HG02885 (cell line): ENCODE measurements around the gene NDUFA1.
"Not testable (repeated sequence)": the region's sequence is repeated elsewhere in the genome, so short reads cannot be mapped to it uniquely, and the experiment has no call there.

Experiments used
- ATAC-seq: cut with Tn5 transposase; IDR thresholded peaks from one replicate; pipeline ENCODE4 v1.9.1; 2021; ENCODE audit warnings: mild to moderate bottlenecking; ENCODE audit not compliant: unreplicated experiment, poor library complexity

NDUFA1 gene

DNA sequence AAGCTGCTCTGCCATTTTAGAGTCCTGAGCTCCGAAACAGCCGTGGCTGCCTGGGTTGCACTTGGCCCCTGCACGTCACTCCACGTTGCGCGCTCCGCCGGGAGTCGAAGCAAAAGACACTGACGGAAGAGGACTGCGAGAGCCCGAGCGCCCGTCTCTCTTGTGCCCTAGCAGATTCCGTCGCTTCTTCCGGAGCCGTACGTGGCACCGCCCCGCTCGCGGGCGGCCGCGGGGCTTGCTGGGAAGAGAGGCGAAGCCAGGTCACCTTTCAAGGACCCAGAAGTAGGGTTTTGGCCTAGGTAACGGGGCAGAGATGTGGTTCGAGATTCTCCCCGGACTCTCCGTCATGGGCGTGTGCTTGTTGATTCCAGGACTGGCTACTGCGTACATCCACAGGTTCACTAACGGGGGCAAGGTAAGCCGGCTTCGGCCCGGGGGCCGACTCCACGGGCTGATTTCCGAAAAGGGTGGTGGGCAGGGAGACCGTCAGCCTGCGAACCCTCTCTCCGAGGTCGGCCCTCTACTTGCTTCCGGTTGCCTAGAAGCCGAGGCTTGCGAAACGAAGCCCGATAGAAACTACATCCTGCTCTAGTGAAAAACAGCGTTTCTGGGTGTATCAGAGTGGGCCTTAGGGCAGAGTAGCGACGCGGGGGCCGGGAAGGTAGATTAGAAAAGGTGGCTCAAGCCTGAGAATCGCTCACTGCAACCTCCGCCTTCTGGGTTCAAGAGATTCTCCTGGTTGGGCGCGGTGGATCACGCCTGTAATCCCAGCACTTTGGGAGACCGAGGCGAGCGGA lies at the start of gene NDUFA1, which contains the start of gene RNF113A:
NDUFA1 (plus strand) TSS at position 234 of the 797 bp plus-strand sequence; CDS start at position 314, 80 bp downstream.
RNF113A (minus strand) TSS at position 135 of the 797 bp plus-strand sequence; CDS start at position 15, 120 bp downstream.
- ATAC-seq = peak; percentile 92

DNA sequence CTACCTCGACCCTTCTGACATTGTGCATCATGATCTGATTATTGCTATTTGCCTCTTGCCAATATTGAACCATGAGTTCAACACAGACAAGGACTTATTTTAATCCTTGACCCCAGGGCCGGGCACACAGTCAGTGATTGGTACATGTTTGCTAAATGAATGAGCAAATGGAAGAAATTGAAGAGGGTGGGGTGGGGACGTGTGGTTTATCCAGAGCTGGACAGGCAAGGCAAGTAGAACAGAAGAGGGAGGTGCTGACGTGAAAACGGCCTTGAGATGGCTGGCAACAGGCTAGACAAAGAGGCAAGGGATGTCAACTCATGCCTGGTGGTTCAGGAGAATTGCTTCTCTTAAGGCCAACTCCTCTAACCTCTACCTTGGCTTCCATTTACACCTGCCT lies 47.4 kb upstream of the NDUFA1 start:
- not testable (repeated sequence) for ATAC-seq

DNA sequence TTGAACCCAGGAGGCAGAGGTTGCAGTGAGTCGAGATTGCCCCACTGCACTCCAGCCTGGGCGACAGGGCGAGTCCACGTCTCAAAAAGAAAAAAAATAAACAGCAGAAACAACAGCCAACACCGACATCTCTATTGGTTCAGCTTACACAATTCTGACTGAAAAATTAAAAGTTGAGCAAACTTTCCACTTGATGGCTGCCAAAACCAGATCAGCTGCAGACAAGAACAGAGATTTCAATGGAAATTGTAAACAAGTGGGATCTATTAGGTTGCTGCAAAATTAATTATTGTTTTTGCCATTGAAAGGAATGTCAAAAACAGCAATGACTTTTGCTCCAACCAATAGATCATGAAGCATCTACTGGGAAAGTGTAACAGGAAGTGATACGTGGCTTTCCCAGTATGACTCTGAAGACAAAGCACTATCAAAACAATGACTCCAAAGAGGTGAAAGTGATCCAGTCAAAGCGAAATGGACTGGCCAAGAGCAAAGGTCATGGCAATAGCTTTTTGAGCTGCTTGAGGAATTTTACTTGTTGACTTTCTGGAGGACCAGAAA lies 45.2 kb upstream of the NDUFA1 start:
- ATAC-seq = peak; percentile 39

DNA sequence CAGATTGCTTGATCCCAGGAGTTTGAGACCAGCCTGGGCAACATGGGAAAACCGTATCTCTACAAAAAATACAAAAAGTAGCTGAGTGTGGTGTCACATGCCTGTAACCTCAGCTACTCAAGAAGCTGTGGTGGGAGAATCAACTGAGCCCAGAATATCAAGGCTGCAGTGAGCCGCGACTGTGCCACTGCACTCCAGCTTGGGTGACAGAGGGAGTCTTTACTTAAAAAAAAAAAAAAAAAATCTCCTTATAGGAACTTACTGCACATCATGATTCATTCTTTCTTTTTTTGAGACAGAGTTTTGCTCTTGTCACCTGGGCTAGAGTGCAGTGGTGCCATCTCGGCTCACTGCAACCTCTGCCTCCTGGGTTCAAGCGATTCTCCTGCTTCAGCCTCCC lies 43.2 kb upstream of the NDUFA1 start:
- ATAC-seq = no peak

DNA sequence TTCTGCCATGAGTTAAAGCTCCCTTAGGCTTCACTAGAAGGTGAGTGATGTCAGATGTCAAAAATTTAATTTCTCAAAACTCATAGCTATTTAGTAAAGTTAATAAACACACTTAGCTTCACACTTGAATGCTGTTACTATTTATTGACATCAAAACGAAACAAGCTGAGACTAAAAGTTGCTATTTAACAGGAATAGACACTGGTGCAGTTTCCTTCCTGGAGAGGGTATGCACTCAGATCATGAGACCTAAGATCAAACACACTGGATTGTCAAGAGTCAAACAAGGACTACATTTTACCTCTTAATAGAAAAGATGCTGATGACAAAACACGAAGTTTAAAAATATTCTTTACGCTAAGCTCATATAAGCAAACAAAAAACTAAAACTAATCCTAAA lies 37.7 kb upstream of the NDUFA1 start:
- no peak for ATAC-seq

DNA sequence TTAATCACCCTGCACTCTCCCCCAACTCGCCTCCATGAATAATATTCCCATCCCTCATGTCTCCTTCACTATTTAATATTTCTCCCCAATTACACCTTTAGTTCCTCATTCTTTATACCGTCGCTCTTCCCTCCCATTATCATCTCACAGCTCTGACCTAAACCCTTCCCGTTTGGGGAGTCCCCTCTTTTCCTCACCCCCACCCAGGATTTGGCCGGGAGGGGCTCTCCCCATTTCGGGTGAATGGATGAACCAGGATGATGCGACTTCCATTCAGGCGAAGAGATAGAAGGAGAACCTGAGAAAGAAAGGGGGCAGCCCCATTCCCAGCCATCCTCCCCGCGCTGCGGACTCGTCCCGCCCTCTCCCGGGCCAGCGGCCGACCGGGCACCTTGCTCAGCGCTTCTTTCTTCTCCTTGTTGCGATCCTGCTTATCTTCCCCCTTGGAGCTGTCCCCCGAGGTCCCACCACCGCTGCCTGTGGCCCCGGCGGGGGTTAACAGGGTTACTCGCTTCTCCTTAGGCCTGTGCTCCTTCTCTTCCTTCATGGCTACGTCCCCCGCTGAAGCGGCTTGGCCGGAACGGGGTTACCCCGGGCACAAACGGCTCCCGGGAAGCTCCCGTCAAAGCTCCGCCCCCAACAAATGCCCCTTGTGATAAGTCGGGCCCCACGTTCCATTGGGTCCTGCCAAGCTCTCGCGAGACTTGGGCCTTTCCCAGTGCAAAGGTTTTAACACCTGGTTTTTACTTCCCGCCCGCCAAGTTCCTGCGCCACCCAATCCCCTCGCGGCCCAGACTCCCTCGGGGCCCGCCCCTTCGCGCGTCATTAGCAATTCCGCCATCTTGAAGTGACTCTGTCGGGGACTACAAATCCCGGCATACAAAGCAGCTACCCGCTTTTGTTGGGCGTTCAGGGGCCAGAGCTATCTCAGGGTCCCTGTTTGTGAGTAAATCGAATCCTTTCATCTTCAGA lies 19.0 kb upstream of the NDUFA1 start, which contains the start of gene UPF3B:
UPF3B (minus strand) TSS at position 582 of the 972 bp plus-strand sequence; CDS start at position 547, 35 bp downstream.
- peak; percentile 97 for ATAC-seq

DNA sequence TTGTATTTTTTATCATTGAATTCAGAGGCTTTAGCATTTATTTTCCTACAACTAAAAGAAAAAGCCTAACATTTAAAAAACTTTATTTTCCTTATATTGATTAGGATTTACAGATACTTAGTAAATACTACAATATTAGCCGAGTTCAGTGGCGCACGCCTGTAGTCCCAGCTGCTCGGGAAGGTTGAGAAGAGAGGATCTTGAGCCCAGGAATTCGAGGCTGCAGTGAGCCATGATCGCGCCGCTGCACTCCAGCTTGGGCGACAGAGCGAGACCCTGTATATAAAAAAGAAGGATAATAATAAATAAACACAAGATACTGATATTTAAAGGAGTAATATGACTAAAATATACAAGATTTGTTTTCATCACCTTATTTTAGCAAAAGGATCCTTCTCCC lies 18.2 kb upstream of the NDUFA1 start:
- ATAC-seq = no peak

DNA sequence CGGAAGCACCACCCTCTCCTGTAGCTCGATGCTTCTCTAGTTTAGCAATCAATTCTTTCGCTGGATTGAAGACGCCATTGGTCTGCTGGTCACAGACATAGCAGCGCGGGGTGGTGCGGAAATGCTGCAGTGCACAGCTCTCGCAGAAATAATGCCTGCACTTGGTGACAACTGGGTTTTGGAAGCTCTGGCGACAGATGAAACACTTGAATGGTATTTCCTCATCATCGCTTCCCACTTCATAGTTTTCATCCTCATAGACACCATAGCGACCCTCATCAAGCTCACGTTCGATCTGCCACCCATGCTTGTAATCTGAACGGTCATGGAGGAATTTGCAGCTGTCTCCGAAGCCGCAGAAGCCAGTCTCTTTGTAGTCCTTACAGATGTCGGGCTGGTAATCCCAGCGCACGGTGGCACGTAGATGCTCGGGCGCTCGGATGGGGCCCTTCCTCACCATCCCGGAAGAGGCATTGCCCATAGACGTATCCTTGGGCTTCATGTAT lies 953 bp upstream of the NDUFA1 start:
- ATAC-seq = no peak

DNA sequence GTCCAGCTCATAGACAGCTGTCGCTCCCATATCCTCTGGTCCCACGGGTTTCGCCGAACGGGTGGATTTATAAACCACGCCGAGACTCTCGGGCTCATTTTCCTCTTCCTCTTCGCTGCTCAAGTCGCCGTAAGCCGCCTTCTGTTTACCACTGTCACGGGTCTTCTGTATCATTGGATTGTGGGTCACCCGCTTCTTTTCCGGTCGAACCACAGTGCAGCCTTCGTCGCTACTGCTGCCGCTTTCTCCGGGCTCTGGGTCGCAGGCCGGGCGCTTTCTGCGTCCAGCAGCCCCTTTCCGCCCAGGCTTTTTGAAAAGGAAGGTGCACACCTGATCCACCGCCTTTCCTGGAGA lies 410 bp upstream of the NDUFA1 start:
- peak; percentile 37 for ATAC-seq

DNA sequence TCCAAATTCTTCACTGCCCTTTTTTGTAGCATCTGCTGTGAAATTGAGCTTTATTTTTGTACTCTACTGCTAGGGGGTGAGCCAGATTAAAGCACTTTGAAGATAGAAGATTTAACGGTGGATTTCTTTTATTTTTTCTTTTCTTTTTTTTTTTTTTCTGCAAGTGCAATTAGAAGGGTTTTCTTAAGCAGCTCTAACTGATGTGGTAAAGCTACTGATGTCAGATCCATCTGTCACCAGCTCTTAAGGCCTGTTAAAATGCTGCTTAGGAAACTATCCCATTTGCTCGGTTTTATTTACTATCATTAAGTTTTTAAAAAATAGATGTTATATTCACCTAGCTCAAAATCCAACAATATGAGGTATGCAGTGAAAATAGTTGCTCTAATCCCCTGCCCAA lies 7.1 kb downstream of the NDUFA1 start:
- ATAC-seq = no peak

DNA sequence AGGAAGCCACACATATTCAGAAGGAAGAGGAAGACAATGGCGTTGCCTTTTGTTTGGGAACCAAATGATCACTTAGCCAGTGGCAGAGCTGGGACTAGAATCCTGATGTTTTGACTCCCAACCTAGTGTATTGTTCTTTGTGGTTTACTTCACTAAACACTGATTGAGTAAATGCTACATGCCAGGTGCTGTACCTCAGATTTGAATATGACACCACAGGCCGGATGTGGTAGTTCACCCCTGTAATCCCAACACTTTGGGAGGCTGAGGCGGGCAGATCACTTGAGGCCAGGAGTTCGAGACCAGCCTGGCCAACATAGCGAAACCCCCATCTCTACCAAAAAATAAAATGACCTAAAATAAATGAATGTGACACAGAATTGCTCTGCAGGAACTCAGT lies 8.4 kb downstream of the NDUFA1 start:
- no peak for ATAC-seq

DNA sequence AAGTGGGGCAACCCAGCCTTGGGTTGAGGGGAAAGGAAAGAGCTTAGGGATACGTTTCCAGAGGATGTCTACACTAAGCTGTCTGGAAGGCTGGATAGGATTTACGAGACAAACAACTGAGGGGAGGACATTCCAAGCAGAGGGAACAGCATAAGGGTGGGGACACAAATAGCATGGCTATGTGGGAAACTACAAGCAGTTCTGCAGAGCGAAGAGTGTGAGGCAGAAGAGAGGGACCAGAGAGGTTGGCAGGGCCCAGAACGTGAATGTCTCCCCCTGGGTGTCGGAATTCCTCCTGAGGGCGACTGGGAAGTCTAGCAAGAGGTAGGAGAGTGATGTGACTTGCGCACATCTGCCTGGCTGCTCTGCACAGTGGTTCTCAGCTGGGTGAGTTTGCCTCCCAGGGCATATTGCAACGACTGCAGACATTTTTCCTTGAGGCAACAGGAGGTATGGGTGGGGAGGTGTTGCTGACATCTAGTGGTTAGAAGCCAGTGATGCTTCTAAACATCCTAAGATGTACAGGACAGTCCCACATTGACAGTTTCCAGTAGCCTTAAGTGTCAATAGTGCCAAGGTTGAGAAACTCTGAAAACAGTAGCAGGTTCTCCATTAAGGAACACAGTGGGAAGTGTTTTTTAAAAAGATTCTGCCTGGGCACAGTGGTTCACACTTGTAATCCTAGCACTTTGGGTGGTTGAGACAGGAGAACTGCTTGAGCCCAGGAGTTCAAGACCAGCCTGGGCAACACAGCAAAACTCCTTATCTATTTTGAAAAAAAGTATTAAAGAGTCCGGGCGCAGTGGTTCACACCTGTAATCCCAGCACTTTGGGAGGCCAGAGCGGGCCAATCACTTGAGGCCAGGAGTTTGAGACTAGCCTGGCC lies 9.2 kb downstream of the NDUFA1 start:
- peak; percentile 97 for ATAC-seq

DNA sequence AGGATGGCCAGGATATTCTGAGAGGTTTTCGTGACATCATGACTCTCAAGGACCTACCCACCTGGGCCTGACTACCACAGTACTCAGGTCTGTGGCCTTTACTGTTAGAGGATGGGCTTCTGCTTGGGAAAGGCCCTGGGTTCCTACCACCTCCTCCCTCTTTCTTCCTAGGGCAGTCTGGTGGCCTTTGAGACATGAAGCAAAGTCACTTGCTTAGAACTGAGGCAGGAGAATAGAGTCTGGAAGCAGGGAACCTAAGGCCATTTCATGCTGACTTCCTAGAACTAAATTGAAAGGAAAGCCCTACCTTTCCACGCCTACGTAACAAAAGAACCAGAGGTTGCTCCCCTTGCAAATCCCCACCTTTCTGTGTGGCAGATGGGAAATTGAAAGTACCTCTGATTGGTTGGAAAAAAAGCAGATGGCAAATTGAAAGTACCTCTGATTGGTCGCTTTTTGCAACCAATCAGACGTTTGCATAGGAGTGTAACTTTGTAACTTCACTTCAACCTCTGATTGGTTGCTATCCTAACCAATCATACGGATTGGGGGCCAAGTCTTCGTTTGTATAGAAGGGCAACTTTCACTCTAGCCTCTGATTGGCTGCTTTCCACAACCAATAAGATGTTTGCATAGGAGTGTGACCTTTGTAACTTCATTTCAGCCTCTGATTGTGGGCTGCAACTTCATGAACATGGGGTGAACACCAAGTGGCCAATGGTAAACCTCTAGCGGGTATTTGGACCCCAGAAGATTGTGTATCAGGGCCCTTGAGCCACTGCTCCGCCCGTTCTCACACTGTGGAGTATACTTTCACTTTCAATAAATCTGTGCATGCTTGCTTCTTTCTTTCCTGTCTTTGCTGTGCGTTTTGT lies 14.2 kb downstream of the NDUFA1 start:
- no peak for ATAC-seq

DNA sequence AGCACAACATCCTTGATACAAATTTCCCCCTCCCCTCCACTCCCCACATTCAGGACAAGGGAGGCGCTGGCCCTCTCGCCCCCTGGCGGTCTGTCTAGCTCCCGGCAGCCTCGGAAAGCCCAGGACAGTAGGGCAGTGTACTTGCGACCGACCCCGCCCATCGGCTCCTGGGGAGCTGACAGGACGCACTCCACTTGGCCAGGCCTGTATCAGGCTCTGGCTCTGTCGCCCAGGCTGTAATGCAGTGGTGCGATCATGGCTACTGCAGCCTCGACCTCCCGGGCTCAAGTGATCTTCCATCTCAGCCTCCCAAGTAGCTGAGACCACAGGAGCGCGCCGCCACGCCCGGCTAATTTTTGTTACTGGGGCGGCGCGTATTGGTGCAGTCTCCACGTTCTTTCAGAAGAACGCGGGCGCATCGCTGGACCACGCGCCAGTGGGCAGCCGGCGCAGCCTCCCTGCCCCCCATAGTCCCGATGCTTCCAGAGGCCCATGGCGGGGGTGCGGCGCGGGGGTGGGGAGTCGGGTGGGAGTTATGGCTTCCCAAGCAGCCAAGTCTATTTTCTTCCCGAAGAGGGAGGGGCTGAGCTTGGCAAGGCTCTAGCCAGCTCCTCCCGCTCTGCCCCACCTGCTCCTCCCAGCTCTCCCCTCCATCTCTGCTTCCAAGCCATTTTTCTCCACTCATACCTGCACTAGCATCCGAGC lies 16.2 kb downstream of the NDUFA1 start:
- ATAC-seq = peak; percentile 86

DNA sequence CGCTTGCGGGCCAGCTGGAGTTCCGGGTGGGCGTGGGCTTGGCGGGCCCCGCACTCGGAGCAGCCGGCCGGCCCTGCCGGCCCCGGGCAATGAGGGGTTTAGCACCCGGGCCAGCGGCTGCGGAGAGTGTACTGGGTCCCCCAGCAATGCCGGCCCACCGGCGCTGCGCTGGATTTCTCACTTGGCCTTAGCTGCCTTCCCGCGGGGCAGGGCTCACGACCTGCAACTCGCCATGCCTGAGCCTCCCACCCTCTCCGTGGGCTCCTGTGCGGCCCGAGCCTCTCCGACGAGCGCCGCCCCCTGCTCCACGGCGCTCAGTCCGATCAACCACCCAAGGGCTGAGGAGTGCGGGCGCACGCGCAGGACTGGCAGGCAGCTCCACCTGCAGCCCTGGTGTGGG lies 19.0 kb downstream of the NDUFA1 start:
- not testable (repeated sequence) for ATAC-seq

DNA sequence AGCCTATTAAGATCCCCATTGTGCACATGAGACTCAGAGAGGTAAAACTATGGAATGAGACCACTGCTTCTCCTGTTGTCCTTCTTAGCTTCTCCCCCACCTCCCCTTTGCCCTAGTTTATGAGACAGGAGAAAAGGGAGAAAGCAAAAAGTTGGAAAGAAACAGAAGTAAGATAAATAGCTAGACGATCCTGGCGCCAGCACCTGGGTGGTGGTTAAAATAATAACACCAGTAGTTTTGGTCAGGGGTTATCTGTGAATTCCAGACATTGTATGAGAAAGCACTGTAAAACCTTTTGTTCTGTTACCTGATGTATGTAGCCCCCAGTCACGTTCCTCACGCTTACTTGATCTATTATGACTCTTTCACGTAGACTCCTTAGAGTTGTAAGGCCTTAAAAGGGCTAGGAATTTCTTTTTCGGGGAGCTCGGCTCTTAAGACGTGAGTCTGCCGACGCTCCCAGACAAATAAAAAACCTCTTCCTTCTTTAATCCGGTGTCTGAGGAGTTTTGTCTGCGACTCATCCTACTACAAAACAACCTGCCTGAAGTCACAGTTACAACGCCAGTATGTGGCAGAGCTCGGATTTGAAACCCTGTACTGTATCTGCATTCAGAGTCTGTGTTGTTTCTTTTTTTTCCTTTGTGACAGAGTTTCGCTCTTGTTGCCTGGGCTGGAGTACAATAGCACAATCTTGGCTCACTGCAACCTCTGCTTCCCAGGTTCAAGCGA lies 20.5 kb downstream of the NDUFA1 start:
- ATAC-seq = not testable (repeated sequence)

DNA sequence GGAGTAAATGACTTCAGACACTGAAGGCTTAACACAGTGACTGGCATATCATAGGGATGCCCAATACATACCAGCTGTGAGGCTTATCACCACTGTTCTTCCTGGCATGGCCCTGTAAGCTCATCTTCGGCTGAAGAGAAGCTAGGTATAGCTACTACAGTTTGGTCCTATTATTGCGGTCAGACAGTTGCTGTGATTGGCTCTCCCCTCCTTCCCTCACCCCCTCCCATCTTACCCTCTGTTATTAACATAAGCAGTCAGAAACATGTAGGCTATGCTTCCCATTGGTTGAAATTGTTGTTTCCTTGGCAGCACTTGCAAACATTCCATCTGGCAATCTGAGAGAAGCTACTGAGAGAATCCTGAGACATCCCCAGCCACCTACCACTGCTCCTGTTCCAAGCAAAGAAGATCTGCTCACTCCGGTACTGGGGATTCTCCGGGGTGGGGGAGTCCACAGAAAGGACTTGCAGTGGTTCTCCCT lies 24.3 kb downstream of the NDUFA1 start, which contains the start of gene AKAP14:
AKAP14 (plus strand) TSS at position 51 of the 484 bp plus-strand sequence. CDS start 7,331 bp downstream, outside the sequence.
- ATAC-seq = no peak
